ENCODE data around the gene ANKRD13C. TPM values are rescaled to one million over a fixed set of nuclear protein-coding genes. Genes with fewer than 3 reads are reported as not detected.

Gene ANKRD13C
- polyA plus RNA-seq, 1 of the 3 experiments (the other 2 are of a cell fraction): 5.2 TPM

- Histone ChIP-seq H3F3A (replicated peaks; ENCODE audit: insufficient read depth) (peaks cover 4% of the 10 kb centered on the region), H3K9me3 (no peaks in the 10 kb centered on the region), H4K20me1 (ENCODE audit: insufficient read depth) (no peaks in the 10 kb centered on the region), H3K4me1 (ENCODE audit: control insufficient read depth in 1 of 2, insufficient read depth in 2 of 2, low read depth in 1 of 2, low read length in 1 of 2) (no peaks in the 10 kb centered on the region), H2AFZ (ENCODE audit: low read depth) (no peak overlapping the region), H3K4me2 (no peak overlapping the region), H3K27me3 (ENCODE audit: insufficient read depth) (no peaks in the 10 kb centered on the region), H3K4me3 (ENCODE audit: low read depth in 2 of 2, low read length in 1 of 2) (no peak overlapping the region), H3K36me3 (replicated peaks in 1 of 2; ENCODE audit: control insufficient read depth in 1 of 2, insufficient read depth in 2 of 2, low read length in 1 of 2) (peaks cover 3 to 20% of the 10 kb centered on the region in 2 experiments), H3K79me2 (ENCODE audit: insufficient read depth) (peaks cover 9% of the 10 kb centered on the region; the same call in 1 of the 2 replicates), H3K9me2 (no peaks in the 10 kb centered on the region), H3K27ac (ENCODE audit: low read depth in 2 of 2, low read length in 1 of 2) (no peak overlapping the region), H3K9ac (no peak overlapping the region)
- 93% methylated on average over 5 of the region's 5 CpGs for WGBS (ENCODE audit: low lambda C conversion rate)
- ChIA-PET POLR2A (no interaction called here), CTCF (no interaction called here)
- TF ChIP-seq JUND (IDR thresholded peaks at IDR 0.05) (no peak), POLR2AphosphoS5 (IDR thresholded peaks at IDR 0.05; ENCODE audit: low read depth, low read length) (no peak), FOSL2 (IDR thresholded peaks at IDR 0.05; ENCODE audit: borderline replicate concordance, low read depth) (no peak), ZBTB33 (IDR thresholded peaks at IDR 0.05; ENCODE audit: borderline replicate concordance, low read depth) (no peak), ELF1 (IDR thresholded peaks at IDR 0.05) (no peak), MEF2A (IDR thresholded peaks at IDR 0.05; ENCODE audit: borderline replicate concordance, low read depth) (no peak), SMC3 (IDR thresholded peaks at IDR 0.05; ENCODE audit: low read depth, low read length) (no peak), TCF12 (IDR thresholded peaks at IDR 0.05) (no peak), YY1 (IDR thresholded peaks at IDR 0.05; ENCODE audit: low read depth) (no peak), MAX (IDR thresholded peaks at IDR 0.05; ENCODE audit: low read depth) (no peak), CTCF (IDR thresholded peaks at IDR 0.05) (no peak)
- DNase-seq: no peak
Measured at GRCh38 chr1:70286453-70286852, 68.1 kb downstream of the ANKRD13C start.

GRCh38 chr1:70284366-70284765 lies 70.2 kb downstream of the ANKRD13C start:
- Histone ChIP-seq H3K27me3 (ENCODE audit: insufficient read depth) (no peaks in the 10 kb centered on the region), H3K27ac (ENCODE audit: low read depth in 2 of 2, low read length in 1 of 2) (no peak overlapping the region), H2AFZ (ENCODE audit: low read depth) (no peak overlapping the region), H4K20me1 (ENCODE audit: insufficient read depth) (no peaks in the 10 kb centered on the region), H3K4me1 (ENCODE audit: control insufficient read depth in 1 of 2, insufficient read depth in 2 of 2, low read depth in 1 of 2, low read length in 1 of 2) (no peaks in the 10 kb centered on the region), H3F3A (replicated peaks; ENCODE audit: insufficient read depth) (peaks cover 3% of the 10 kb centered on the region), H3K36me3 (replicated peaks in 1 of 2; ENCODE audit: control insufficient read depth in 1 of 2, insufficient read depth in 2 of 2, low read length in 1 of 2) (peaks cover 2 to 29% of the 10 kb centered on the region in 2 experiments), H3K9me3 (no peaks in the 10 kb centered on the region), H3K4me3 (ENCODE audit: low read depth in 2 of 2, low read length in 1 of 2) (no peak overlapping the region), H3K9me2 (no peaks in the 10 kb centered on the region), H3K79me2 (ENCODE audit: insufficient read depth) (peaks cover 10% of the 10 kb centered on the region; the same call in 1 of the 2 replicates), H3K9ac (no peak overlapping the region), H3K4me2 (no peak overlapping the region)
- POLR2A ChIA-PET: no interaction called here
- DNase-seq: no peak
- 96% methylated on average over 2 of the region's 2 CpGs for WGBS (ENCODE audit: low lambda C conversion rate)
- CTCF ChIA-PET: no interaction called here
- no peak for TF ChIP-seq SMC3 (IDR thresholded peaks at IDR 0.05; ENCODE audit: low read depth, low read length)
- TF ChIP-seq EZH2phosphoT487 (IDR thresholded peaks at IDR 0.05; ENCODE audit: borderline replicate concordance, low read depth): no peak
- no peak for TF ChIP-seq CTCF (IDR thresholded peaks at IDR 0.05)
- TF ChIP-seq MXI1 (IDR thresholded peaks at IDR 0.05; ENCODE audit: low read depth, low read length): no peak
- TF ChIP-seq GABPA (IDR thresholded peaks at IDR 0.05; ENCODE audit: low read depth): no peak
- no peak for TF ChIP-seq CHD2 (IDR thresholded peaks at IDR 0.05; ENCODE audit: low read length, partially characterized antibody)
- no peak for TF ChIP-seq MEF2A (IDR thresholded peaks at IDR 0.05; ENCODE audit: borderline replicate concordance, low read depth)
- no peak for TF ChIP-seq PBX3 (IDR thresholded peaks at IDR 0.05)
- no peak for TF ChIP-seq FOXJ3 (CRISPR knock-in tag; IDR thresholded peaks at IDR 0.05)
- TF ChIP-seq RXRA (IDR thresholded peaks at IDR 0.05; ENCODE audit: borderline replicate concordance, low read depth): no peak
- TF ChIP-seq IRF3 (IDR thresholded peaks at IDR 0.05; ENCODE audit: low read depth, low read length): no peak
- no peak for TF ChIP-seq FOXM1 (IDR thresholded peaks at IDR 0.05; ENCODE audit: low read depth)
- no peak for TF ChIP-seq RAD21 (IDR thresholded peaks at IDR 0.05; ENCODE audit: low read length)
- no peak for TF ChIP-seq ELF1 (IDR thresholded peaks at IDR 0.05)
